ENCODE measurements around the gene TBC1D17. TPM values are rescaled to one million over a fixed set of nuclear protein-coding genes. Genes with fewer than 3 reads are reported as not detected.

The TBC1D17 gene
- total and polyA plus RNA-seq, 10 of the 15 experiments (the other 5 are each of a cell fraction or from before 2014, with no cell fraction given), result 0.42 to 20.4 (median 11.2) TPM

DNA sequence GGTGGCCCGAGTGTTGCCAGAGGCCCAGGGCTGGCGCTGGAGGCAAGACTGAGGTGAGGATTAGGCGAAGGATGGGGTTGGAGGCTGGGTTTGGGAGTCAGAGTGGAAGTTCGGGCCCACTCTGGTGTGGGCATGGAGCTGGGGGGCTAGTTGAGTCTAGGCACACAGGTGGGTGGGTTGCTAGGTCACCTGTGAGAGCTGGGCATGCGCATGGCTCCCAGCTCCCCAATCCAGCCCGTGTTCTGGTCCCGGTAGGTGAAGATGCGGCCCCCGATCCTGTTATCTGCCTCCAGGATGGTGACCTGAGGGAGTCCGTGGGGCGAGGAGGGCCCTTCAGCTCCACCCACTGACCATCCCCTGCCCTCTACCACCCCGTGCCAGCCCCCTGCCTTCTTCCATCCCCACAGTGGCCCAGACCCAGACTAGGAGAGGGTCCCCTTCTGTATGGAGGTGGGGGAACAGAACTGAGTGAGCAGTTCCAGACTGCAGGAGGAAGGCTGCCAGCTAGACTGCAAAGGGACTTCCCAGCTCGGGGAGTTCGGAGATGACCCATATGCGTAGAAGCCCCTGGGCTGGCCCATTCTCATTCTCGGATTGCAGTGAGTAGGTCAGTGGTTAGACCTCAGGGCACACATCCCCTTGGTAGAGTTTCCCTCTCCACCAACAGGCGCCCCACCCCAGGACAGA lies 17.5 kb downstream of the TBC1D17 start (continued):
- TF ChIP-seq BCLAF1 (IDR thresholded peaks at IDR 0.05) (no peak), SRF (IDR thresholded peaks at IDR 0.05; ENCODE audit: low read depth in 2 of 2, low read length in 2 of 2) (no peak), TCF12 (IDR thresholded peaks at IDR 0.05; ENCODE audit: low read depth, low read length) (0 out of 2 replicates have a peak, but pooled peaks have one; percentile 16), NFYB (IDR thresholded peaks at IDR 0.05; ENCODE audit: insufficient read depth, low read depth, low read length) (no peak), POLR2A (IDR thresholded peaks at IDR 0.05; ENCODE audit: low read depth, low read length) (peak; percentile 38; the same call in 1 of the 2 replicates), RCOR1 (conservative IDR thresholded peaks at IDR 0.05; ENCODE audit: low read depth, low read length) (0 out of 2 replicates have a peak, but pooled peaks have one; percentile 24), SP1 (IDR thresholded peaks at IDR 0.05; ENCODE audit: low read depth, low read length) (no peak), FOXK2 (IDR thresholded peaks at IDR 0.05) (no peak), MYC (IDR thresholded peaks at IDR 0.05; ENCODE audit: insufficient read depth, insufficient read length, insufficient replicate concordance, low read length, severe bottlenecking) (no peak), E4F1 (IDR thresholded peaks at IDR 0.05; ENCODE audit: borderline replicate concordance, partially characterized antibody) (no peak), BCL11A (IDR thresholded peaks at IDR 0.05; ENCODE audit: low read depth, low read length) (0 out of 2 replicates have a peak, but pooled peaks have one; percentile 46), STAT3 (IDR thresholded peaks at IDR 0.05; ENCODE audit: low read depth, low read length) (no peak), DPF2 (IDR thresholded peaks at IDR 0.05) (peak; percentile 17; the same call in 1 of the 2 replicates), CHD4 (IDR thresholded peaks at IDR 0.05) (no peak), POLR2AphosphoS2 (IDR thresholded peaks at IDR 0.05; ENCODE audit: low read depth, low read length) (no peak), TARDBP (IDR thresholded peaks at IDR 0.05; ENCODE audit: borderline replicate concordance) (no peak), EZH2 (IDR thresholded peaks at IDR 0.05; ENCODE audit: borderline replicate concordance, control insufficient read depth, low read depth, low read length) (no peak)
- TF ChIP-seq, protein P1, sequence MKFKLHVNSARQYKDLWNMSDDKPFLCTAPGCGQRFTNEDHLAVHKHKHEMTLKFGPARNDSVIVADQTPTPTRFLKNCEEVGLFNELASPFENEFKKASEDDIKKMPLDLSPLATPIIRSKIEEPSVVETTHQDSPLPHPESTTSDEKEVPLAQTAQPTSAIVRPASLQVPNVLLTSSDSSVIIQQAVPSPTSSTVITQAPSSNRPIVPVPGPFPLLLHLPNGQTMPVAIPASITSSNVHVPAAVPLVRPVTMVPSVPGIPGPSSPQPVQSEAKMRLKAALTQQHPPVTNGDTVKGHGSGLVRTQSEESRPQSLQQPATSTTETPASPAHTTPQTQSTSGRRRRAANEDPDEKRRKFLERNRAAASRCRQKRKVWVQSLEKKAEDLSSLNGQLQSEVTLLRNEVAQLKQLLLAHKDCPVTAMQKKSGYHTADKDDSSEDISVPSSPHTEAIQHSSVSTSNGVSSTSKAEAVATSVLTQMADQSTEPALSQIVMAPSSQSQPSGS (IDR thresholded peaks at IDR 0.05; ENCODE audit: low read length), result no peak
- TF ChIP-seq, protein P2, sequence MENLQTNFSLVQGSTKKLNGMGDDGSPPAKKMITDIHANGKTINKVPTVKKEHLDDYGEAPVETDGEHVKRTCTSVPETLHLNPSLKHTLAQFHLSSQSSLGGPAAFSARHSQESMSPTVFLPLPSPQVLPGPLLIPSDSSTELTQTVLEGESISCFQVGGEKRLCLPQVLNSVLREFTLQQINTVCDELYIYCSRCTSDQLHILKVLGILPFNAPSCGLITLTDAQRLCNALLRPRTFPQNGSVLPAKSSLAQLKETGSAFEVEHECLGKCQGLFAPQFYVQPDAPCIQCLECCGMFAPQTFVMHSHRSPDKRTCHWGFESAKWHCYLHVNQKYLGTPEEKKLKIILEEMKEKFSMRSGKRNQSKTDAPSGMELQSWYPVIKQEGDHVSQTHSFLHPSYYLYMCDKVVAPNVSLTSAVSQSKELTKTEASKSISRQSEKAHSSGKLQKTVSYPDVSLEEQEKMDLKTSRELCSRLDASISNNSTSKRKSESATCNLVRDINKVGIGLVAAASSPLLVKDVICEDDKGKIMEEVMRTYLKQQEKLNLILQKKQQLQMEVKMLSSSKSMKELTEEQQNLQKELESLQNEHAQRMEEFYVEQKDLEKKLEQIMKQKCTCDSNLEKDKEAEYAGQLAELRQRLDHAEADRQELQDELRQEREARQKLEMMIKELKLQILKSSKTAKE (IDR thresholded peaks at IDR 0.05; ENCODE audit: low read depth, poor library complexity, severe bottlenecking), result peak; percentile 58
